HepG2 (cell line): ENCODE results near the gene RNASE13.

Source experiments
- CTCF ChIP-seq: sonication (generic); formaldehyde crosslinking; IDR thresholded peaks from 2 replicates; pipeline ENCODE4 v1.5.0; 2020; ENCODE audit warnings: mild to moderate bottlenecking, missing genetic modification reagents, moderate library complexity
- ERF ChIP-seq: IDR thresholded peaks from 2 replicates; pipeline ENCODE4 v1.6.1; 2018; ENCODE audit warnings: missing biosample characterization, missing genetic modification reagents
- ETV5 ChIP-seq: IDR thresholded peaks from 2 replicates; pipeline ENCODE4 v1.6.1; 2018; ENCODE audit warnings: missing biosample characterization, missing genetic modification reagents, inconsistent platforms, borderline replicate concordance
- EZH2 ChIP-seq: conservative IDR thresholded peaks from 2 replicates; pipeline ENCODE4 v1.6.1; 2012; ENCODE audit warnings: mild to moderate bottlenecking, low read depth, low read length, moderate library complexity
- NFRKB ChIP-seq: fragments of 450-650 bp; IDR thresholded peaks from 2 replicates; pipeline ENCODE4 v1.6.1; 2017
- PHF21A ChIP-seq: sonication (generic); formaldehyde crosslinking; IDR thresholded peaks from 2 replicates; pipeline ENCODE4 v1.5.0; 2020; ENCODE audit warnings: mild to moderate bottlenecking, missing genetic modification reagents
- POLR2AphosphoS5 ChIP-seq: IDR thresholded peaks from 2 replicates; pipeline ENCODE4 v1.6.1; 2012; ENCODE audit warnings: low read depth, low read length
- REXO4 ChIP-seq: sonication (generic); formaldehyde crosslinking; IDR thresholded peaks from 2 replicates; pipeline ENCODE4 v1.8.0; 2022; ENCODE audit warnings: missing genetic modification reagents, mild to moderate bottlenecking, borderline replicate concordance
- ZBTB1 ChIP-seq: sonication (generic); formaldehyde crosslinking; IDR thresholded peaks from 2 replicates; pipeline ENCODE4 v1.4.0; 2020; ENCODE audit warnings: missing genetic modification reagents, borderline replicate concordance
- ZFY ChIP-seq: sonication (generic); formaldehyde crosslinking; IDR thresholded peaks from 2 replicates; pipeline ENCODE4 v1.4.0; 2020; ENCODE audit warnings: missing genetic modification reagents
- ZNF747 ChIP-seq: sonication (generic); formaldehyde crosslinking; IDR thresholded peaks from 2 replicates; pipeline ENCODE4 v1.8.1; 2023; ENCODE audit warnings: missing genetic modification reagents, mild to moderate bottlenecking, borderline replicate concordance
- TF ChIP-seq, protein P1 (sequence below): sonication (generic); formaldehyde crosslinking; IDR thresholded peaks from 2 replicates; pipeline ENCODE4 v1.9.0; 2021; ENCODE audit warnings: missing genetic modification reagents, borderline replicate concordance

DNA sequence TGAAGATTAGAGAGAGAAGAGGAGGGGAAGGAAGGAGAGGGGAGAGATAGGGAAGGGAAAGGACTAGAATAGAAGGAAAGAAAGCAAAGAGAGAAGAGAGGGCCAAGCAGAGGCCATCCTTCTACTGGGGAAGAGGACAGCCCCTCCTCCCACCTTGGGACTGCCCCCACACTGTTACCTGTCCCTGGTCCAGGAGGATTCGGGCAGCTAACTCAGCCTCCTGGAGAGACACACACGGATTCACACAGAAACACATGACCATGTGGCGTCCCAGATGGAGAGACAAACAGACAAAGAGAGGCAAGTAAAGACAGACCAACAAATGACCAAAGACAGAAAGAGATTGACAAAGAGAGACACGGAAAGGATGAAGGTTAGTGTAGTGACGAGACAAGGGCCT lies 11.9 kb downstream of the RNASE13 start:
- TF ChIP-seq POLR2AphosphoS5, result no peak
- TF ChIP-seq ZNF747, result no peak
- TF ChIP-seq ZFY (CRISPR knock-in tag), result no peak
- TF ChIP-seq CTCF, result no peak
- TF ChIP-seq NFRKB, result no peak
- TF ChIP-seq, protein P1, sequence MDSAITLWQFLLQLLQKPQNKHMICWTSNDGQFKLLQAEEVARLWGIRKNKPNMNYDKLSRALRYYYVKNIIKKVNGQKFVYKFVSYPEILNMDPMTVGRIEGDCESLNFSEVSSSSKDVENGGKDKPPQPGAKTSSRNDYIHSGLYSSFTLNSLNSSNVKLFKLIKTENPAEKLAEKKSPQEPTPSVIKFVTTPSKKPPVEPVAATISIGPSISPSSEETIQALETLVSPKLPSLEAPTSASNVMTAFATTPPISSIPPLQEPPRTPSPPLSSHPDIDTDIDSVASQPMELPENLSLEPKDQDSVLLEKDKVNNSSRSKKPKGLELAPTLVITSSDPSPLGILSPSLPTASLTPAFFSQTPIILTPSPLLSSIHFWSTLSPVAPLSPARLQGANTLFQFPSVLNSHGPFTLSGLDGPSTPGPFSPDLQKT (CRISPR knock-in tag), result no peak
- no peak for TF ChIP-seq ZBTB1 (CRISPR knock-in tag)
- TF ChIP-seq REXO4, result no peak
- TF ChIP-seq PHF21A (CRISPR knock-in tag), result no peak
- TF ChIP-seq ERF (CRISPR knock-in tag), result no peak
- no peak for TF ChIP-seq ETV5
- TF ChIP-seq EZH2, result no peak
